A549 (cell line): ENCODE results near the gene PDE4D. TPM values are rescaled to one million over a fixed set of nuclear protein-coding genes. Genes with fewer than 3 reads are reported as not detected.

ENCODE experiments used
- ATAC-seq, 2 experiments: fragments of 200-7000 bp in 1 of 2; fragments of >200 bp in 1 of 2; cut with Nextera tagmentation in 1 of 2; cut with Tn5 transposase in 1 of 2; 3 replicates each; pipeline versions ENCODE4 v1.8.0 to v1.9.1; 2018 to 2020; ENCODE audit warnings: mild to moderate bottlenecking in 1 of 2, moderate library complexity in 1 of 2
- CTCF ChIA-PET: fragments of 300-600 bp; sonication (Branson Sonifier 250); formaldehyde crosslinking; extraction: SDS; loops from one replicate; lab custom pipeline; 2021; ENCODE audit warnings: antibody characterized with exemption, inconsistent platforms; lab: Yijun Ruan, JAX
- POLR2A ChIA-PET: fragments of 350-600 bp; formaldehyde crosslinking; extraction: SDS; loops from one replicate; lab custom pipeline; 2021; ENCODE audit warnings: antibody characterized with exemption, inconsistent platforms; lab: Yijun Ruan, JAX
- DNase-seq, 2 experiments: peaks; one replicate each; pipeline versions ENCODE4 v3.0.0 to v3.0.0-alpha.2; 2011 to 2016; ENCODE audit warnings: low read depth in 1 of 2, low spot score in 1 of 2
- FAIRE-seq: peaks from 2 replicates; lab custom pipeline; 2011; peaks lifted over from hg19 to GRCh38; lab: Jason Lieb, UNC
- H3K27ac ChIP-seq, 2 experiments: fragments of >200 bp; sonication (Bioruptor Twin); formaldehyde crosslinking; 3 replicates each; pipeline ENCODE4 v1.5.1; 2016 to 2017
- H3K4me1 ChIP-seq: fragments of >200 bp; sonication (Bioruptor Twin); formaldehyde crosslinking; 3 replicates; pipeline ENCODE4 v1.6.1; 2016
- H3K4me2 ChIP-seq: fragments of >200 bp; sonication (Bioruptor Twin); formaldehyde crosslinking; 3 replicates; pipeline ENCODE4 v1.6.1; 2016
- H3K4me3 ChIP-seq: fragments of >200 bp; sonication (Bioruptor Twin); formaldehyde crosslinking; 3 replicates; pipeline ENCODE4 v1.5.1; 2016
- H3K9me3 ChIP-seq: fragments of >200 bp; sonication (Bioruptor Twin); formaldehyde crosslinking; 3 replicates; pipeline ENCODE4 v1.6.1; 2016
- CBX2 ChIP-seq: fragments of 200-600 bp; sonication (generic); IDR thresholded peaks from 2 replicates; pipeline ENCODE4 v1.6.1; 2016; ENCODE audit warnings: low read depth, mild to moderate bottlenecking, borderline replicate concordance
- CHD4 ChIP-seq: fragments of 200-600 bp; sonication (generic); IDR thresholded peaks from 2 replicates; pipeline ENCODE4 v1.6.1; 2016; ENCODE audit warnings: antibody characterized with exemption, mild to moderate bottlenecking, borderline replicate concordance
- EHF ChIP-seq: fragments of 250-450 bp; sonication (Bioruptor Pico); IDR thresholded peaks from 2 replicates; pipeline ENCODE4 v1.5.0; 2020; ENCODE audit warnings: mild to moderate bottlenecking
- FOSL2 ChIP-seq, 2 experiments: fragments of 450-650 bp in 1 of 2; fragments of >200 bp in 1 of 2; sonication (Bioruptor Twin) in 1 of 2; formaldehyde crosslinking; IDR thresholded peaks; 2 replicates each; pipeline versions ENCODE4 v1.5.0 to v1.6.1; 2016 to 2020; ENCODE audit warnings: mild to moderate bottlenecking in 1 of 2, moderate library complexity in 1 of 2
- GATA3 ChIP-seq: IDR thresholded peaks from 2 replicates; pipeline ENCODE4 v1.6.1; 2012; ENCODE audit warnings: borderline replicate concordance
- HOXA7 ChIP-seq: fragments of 250-450 bp; sonication (Bioruptor Pico); IDR thresholded peaks from 2 replicates; pipeline ENCODE4 v1.5.0; 2020; ENCODE audit warnings: mild to moderate bottlenecking, moderate library complexity
- KDM1A ChIP-seq: fragments of 200-600 bp; sonication (generic); IDR thresholded peaks from 2 replicates; pipeline ENCODE4 v1.6.1; 2016; ENCODE audit warnings: low read depth, mild to moderate bottlenecking
- MAFK ChIP-seq: fragments of 450-650 bp; IDR thresholded peaks from 2 replicates; pipeline ENCODE4 v1.6.1; 2014; ENCODE audit not compliant: partially characterized antibody
- NFE2L2 ChIP-seq: fragments of 150-350 bp; conservative IDR thresholded peaks from 2 replicates; pipeline ENCODE4 v1.6.1; 2014; ENCODE audit warnings: low read length
- POLR2A ChIP-seq: IDR thresholded peaks from 2 replicates; pipeline ENCODE4 v1.6.1; 2012; ENCODE audit warnings: mild to moderate bottlenecking, low read length
- POLR2AphosphoS2 ChIP-seq: conservative IDR thresholded peaks from 2 replicates; pipeline ENCODE4 v1.6.1; 2012; ENCODE audit warnings: low read length, improper control_type of control experiment, inconsistent platforms
- RARB ChIP-seq: fragments of 250-450 bp; sonication (Bioruptor Pico); IDR thresholded peaks from 2 replicates; pipeline ENCODE4 v1.8.0; 2021; ENCODE audit warnings: mild to moderate bottlenecking, moderate library complexity
- RFX5 ChIP-seq: fragments of 450-650 bp; IDR thresholded peaks from 2 replicates; pipeline ENCODE4 v1.7.1; 2014; ENCODE audit warnings: antibody characterized with exemption, mild to moderate bottlenecking, moderate library complexity
- TP53 ChIP-seq: fragments of 250-450 bp; sonication (Bioruptor Pico); IDR thresholded peaks from 2 replicates; pipeline ENCODE4 v1.5.0; 2021; ENCODE audit warnings: mild to moderate bottlenecking, moderate library complexity
- ZFP36 ChIP-seq: fragments of 450-650 bp; IDR thresholded peaks from 2 replicates; pipeline ENCODE4 v1.6.1; 2014; ENCODE audit warnings: borderline replicate concordance; ENCODE audit not compliant: partially characterized antibody
- ZNF302 ChIP-seq: fragments of 250-450 bp; sonication (Bioruptor Pico); IDR thresholded peaks from 2 replicates; pipeline ENCODE4 v1.9.0; 2021; ENCODE audit warnings: inconsistent platforms, mild to moderate bottlenecking, moderate library complexity
- WGBS: methylation state at CpG from one replicate; pipeline ENCODE4 v1.1.6; 2017; ENCODE audit errors: missing lambda C conversion rate; 5-methylcytosine and 5-hydroxymethylcytosine counted together
- polyA plus RNA-seq, 4 experiments: library from polyadenylated mRNA; depleted of rRNA in 3 of 4; stranded (reverse); fragments of >200 nt; fragmentation: RNase III in 1 of 4; extraction: RNeasy Plus Mini Kit Qiagen cat#74134 plus additional on column Dnase treatment in 1 of 4; gene quantifications; 2 replicates in 3 of 4; 3 replicates in 1 of 4; pipeline ENCODE4 v1.2.3, GENCODE V29; 2011 to 2017
- TF ChIP-seq, protein P1 (sequence below): fragments of 250-450 bp; sonication (Bioruptor Pico); IDR thresholded peaks from 2 replicates; pipeline ENCODE4 v1.5.0; 2020; ENCODE audit warnings: low read depth, mild to moderate bottlenecking, moderate library complexity
- TF ChIP-seq, protein P2 (sequence below): fragments of >200 bp; sonication (Bioruptor Twin); formaldehyde crosslinking; IDR thresholded peaks from 3 replicates; pipeline ENCODE4 v1.5.1; 2016
- TF ChIP-seq, protein P3 (sequence below): IDR thresholded peaks from 2 replicates; pipeline ENCODE4 v1.6.1; 2012
- TF ChIP-seq, protein P4 (sequence below): IDR thresholded peaks from 2 replicates; pipeline ENCODE4 v1.6.1; 2012
- TF ChIP-seq, protein P5 (sequence below): fragments of >200 bp; sonication (Bioruptor Twin); formaldehyde crosslinking; IDR thresholded peaks from 3 replicates; pipeline ENCODE4 v1.6.1; 2016

Gene PDE4D
- polyA plus RNA-seq, 2 of the 4 experiments (the other 2 are of a cell fraction): 74.0 to 213 TPM

DNA sequence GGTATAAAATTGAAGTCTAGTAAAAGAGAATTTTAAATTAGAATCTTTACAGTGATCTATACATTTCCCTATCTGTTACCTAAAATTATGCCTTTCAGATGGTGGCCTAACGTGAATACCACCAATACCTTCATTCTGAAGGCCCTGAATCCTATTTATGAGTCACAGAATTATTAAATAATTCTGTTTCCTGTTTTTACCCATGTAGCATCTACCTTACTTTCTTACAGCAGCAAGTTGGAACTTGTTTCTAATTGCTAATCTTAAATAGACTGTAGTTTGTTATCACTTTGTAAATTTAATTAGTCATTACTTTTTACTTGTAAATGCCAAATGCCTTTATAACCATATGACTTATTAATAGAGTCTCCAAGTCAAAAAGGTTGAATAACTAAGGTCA is 135.0 kb downstream of the PDE4D start:
- DNase-seq: no peak

DNA sequence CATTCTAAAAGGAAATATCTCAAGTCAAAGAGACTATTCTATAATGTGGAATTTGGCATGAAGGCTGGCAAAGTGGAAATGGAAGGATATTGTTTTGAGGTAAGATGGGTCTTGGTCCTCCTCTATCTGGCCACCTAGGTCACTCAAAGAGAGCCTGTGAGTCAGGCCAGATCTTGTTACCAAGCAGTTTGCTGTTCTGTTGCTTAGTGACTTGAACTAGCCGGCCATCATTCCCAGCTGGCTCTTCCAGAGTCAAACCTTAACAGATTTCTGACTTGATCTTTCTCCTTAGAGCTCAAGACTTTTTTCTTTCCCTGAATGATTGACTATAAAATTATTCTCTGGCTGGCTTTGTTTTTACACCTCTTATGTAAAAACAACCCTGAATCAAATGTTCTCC is 136.1 kb downstream of the PDE4D start:
- ATAC-seq (peak; percentile 69 to 72; a peak in 5 of 6 replicates), DNase-seq (peak; percentile 28 to 81), FAIRE-seq (no peak)
- ChIA-PET POLR2A (interaction anchor here (1.2 kb wide), 1 partner anchor 35 kb away, joined by 3 read pairs; no protein-coding TSS in a partner anchor), CTCF (interaction anchor here (0.8 to 1.4 kb wide), 2 partner anchors 10 to 32 kb away, joined by 3 read pairs; no protein-coding TSS in a partner anchor)
- 0 out of 3 replicates have a peak overlapping the region, but pooled peaks have one; percentile 20 for H3K4me3 ChIP-seq
- H3K27ac ChIP-seq: peak overlapping the region; percentile 79 to 91
- TF ChIP-seq KDM1A: no peak
- no peak for TF ChIP-seq POLR2AphosphoS2
- no peak for TF ChIP-seq NFE2L2
- TF ChIP-seq POLR2A: no peak
- no peak for TF ChIP-seq FOSL2 (IDR thresholded peaks at IDR 0.05)
- TF ChIP-seq FOSL2 (CRISPR knock-in tag; IDR thresholded peaks at IDR 0.05): peak; percentile 46; the same call in 1 of the 2 replicates
- TF ChIP-seq, protein P1, sequence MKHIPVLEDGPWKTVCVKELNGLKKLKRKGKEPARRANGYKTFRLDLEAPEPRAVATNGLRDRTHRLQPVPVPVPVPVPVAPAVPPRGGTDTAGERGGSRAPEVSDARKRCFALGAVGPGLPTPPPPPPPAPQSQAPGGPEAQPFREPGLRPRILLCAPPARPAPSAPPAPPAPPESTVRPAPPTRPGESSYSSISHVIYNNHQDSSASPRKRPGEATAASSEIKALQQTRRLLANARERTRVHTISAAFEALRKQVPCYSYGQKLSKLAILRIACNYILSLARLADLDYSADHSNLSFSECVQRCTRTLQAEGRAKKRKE (CRISPR knock-in tag): 0 out of 2 replicates have a peak, but pooled peaks have one; percentile 6
- TF ChIP-seq ZFP36: no peak
- TF ChIP-seq, protein P2, sequence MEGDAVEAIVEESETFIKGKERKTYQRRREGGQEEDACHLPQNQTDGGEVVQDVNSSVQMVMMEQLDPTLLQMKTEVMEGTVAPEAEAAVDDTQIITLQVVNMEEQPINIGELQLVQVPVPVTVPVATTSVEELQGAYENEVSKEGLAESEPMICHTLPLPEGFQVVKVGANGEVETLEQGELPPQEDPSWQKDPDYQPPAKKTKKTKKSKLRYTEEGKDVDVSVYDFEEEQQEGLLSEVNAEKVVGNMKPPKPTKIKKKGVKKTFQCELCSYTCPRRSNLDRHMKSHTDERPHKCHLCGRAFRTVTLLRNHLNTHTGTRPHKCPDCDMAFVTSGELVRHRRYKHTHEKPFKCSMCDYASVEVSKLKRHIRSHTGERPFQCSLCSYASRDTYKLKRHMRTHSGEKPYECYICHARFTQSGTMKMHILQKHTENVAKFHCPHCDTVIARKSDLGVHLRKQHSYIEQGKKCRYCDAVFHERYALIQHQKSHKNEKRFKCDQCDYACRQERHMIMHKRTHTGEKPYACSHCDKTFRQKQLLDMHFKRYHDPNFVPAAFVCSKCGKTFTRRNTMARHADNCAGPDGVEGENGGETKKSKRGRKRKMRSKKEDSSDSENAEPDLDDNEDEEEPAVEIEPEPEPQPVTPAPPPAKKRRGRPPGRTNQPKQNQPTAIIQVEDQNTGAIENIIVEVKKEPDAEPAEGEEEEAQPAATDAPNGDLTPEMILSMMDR: no peak
- no peak for TF ChIP-seq GATA3
- H3K9me3 ChIP-seq: no peaks in the 10 kb centered on the region
- H3K4me1 ChIP-seq: peaks cover 92% of the 10 kb centered on the region
- H3K4me2 ChIP-seq: peak overlapping the region; percentile 83
- WGBS: 0% methylated on average over 1 of the region's 1 CpG

More for the DNA sequence above, 135.0 kb downstream of the PDE4D start:
- Histone ChIP-seq H3K27ac (peak overlapping the region; percentile 70 to 79; a peak in 5 of 6 replicates), H3K4me1 (peaks cover 89% of the 10 kb centered on the region), H3K4me2 (peak overlapping the region; percentile 83), H3K9me3 (no peaks in the 10 kb centered on the region), H3K4me3 (peak overlapping the region; percentile 37; the same call in 2 of the 3 replicates)
- 9% methylated on average over 1 of the region's 1 CpG for WGBS
- POLR2A ChIA-PET: interaction anchor here (0.9 kb wide), 1 partner anchor 32 kb away, joined by 3 read pairs; no protein-coding TSS in a partner anchor
- ATAC-seq (no peak), FAIRE-seq (no peak)
- CTCF ChIA-PET: interaction anchor here (0.6 to 1.4 kb wide), 3 partner anchors 11 to 32 kb away, joined by 3 read pairs; no protein-coding TSS in a partner anchor
- TF ChIP-seq ZNF302 (CRISPR knock-in tag) (no peak), CBX2 (no peak), TP53 (CRISPR knock-in tag) (no peak), CHD4 (no peak), POLR2A (no peak), RFX5 (no peak), HOXA7 (CRISPR knock-in tag) (0 out of 2 replicates have a peak, but pooled peaks have one; percentile 14), RARB (CRISPR knock-in tag) (0 out of 2 replicates have a peak, but pooled peaks have one; percentile 21), FOSL2 (IDR thresholded peaks at IDR 0.05) (no peak), FOSL2 (CRISPR knock-in tag; IDR thresholded peaks at IDR 0.05) (peak; percentile 56), EHF (no peak), MAFK (no peak)
- TF ChIP-seq, protein P3, sequence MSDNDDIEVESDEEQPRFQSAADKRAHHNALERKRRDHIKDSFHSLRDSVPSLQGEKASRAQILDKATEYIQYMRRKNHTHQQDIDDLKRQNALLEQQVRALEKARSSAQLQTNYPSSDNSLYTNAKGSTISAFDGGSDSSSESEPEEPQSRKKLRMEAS: no peak
- TF ChIP-seq, protein P4, sequence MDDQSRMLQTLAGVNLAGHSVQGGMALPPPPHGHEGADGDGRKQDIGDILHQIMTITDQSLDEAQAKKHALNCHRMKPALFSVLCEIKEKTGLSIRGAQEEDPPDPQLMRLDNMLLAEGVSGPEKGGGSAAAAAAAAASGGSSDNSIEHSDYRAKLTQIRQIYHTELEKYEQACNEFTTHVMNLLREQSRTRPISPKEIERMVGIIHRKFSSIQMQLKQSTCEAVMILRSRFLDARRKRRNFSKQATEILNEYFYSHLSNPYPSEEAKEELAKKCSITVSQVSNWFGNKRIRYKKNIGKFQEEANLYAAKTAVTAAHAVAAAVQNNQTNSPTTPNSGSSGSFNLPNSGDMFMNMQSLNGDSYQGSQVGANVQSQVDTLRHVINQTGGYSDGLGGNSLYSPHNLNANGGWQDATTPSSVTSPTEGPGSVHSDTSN: no peak
- TF ChIP-seq, protein P5, sequence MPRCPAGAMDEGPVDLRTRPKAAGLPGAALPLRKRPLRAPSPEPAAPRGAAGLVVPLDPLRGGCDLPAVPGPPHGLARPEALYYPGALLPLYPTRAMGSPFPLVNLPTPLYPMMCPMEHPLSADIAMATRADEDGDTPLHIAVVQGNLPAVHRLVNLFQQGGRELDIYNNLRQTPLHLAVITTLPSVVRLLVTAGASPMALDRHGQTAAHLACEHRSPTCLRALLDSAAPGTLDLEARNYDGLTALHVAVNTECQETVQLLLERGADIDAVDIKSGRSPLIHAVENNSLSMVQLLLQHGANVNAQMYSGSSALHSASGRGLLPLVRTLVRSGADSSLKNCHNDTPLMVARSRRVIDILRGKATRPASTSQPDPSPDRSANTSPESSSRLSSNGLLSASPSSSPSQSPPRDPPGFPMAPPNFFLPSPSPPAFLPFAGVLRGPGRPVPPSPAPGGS: no peak
